Measurements from ENCODE around the gene BHMT.
A peak's percentile ranks its signal among the peaks of the same experiment; 100 is the strongest.

The BHMT gene

GRCh38 chr5:79093762-79094161 lies 17.8 kb upstream of the BHMT start:
- no peak for DNase-seq (ENCODE audit: extremely low read depth, low read depth)
- TF ChIP-seq CTCF (IDR thresholded peaks at IDR 0.05; ENCODE audit: low read depth, low read length), result no peak

GRCh38 chr5:79105868-79106267 lies 5.7 kb upstream of the BHMT start:
- no peak for DNase-seq (ENCODE audit: extremely low read depth, low read depth)
- TF ChIP-seq CTCF (IDR thresholded peaks at IDR 0.05; ENCODE audit: low read depth, low read length), result no peak

GRCh38 chr5:79107020-79107796 lies 4.4 kb upstream of the BHMT start:
- DNase-seq (ENCODE audit: extremely low read depth, low read depth), result no peak
- TF ChIP-seq CTCF (IDR thresholded peaks at IDR 0.05; ENCODE audit: low read depth, low read length), result no peak

- no peak for TF ChIP-seq CTCF (IDR thresholded peaks at IDR 0.05; ENCODE audit: low read depth, low read length)
- no peak for DNase-seq (ENCODE audit: extremely low read depth, low read depth)
These were observed 3.5 kb upstream of the BHMT start for GRCh38 chr5:79108086-79108485.

GRCh38 chr5:79108792-79109191 lies 2.8 kb upstream of the BHMT start:
- TF ChIP-seq CTCF (IDR thresholded peaks at IDR 0.05; ENCODE audit: low read depth, low read length), result no peak
- DNase-seq (ENCODE audit: extremely low read depth, low read depth), result no peak

GRCh38 chr5:79109527-79110492 lies 1.8 kb upstream of the BHMT start:
- peak; percentile 6 for TF ChIP-seq CTCF (IDR thresholded peaks at IDR 0.05; ENCODE audit: low read depth, low read length)
- no peak for DNase-seq (ENCODE audit: extremely low read depth, low read depth)
